Adipose tissue (tissue), 3 donors: ENCODE data around the gene TMEM42. TPM values are rescaled to one million over a fixed set of nuclear protein-coding genes. Genes with fewer than 3 reads are reported as not detected.

Experiments used
- H3K27ac ChIP-seq: one replicate; pipeline ENCODE4 v1.5.1; 2013; ENCODE audit warnings: low read depth, low read length
- WGBS, 3 donors: extraction: QIAGEN DNeasy Blood & Tissue Kit; methylation state at CpG; one replicate each; pipeline ENCODE4 v1.1.7; 2013; 5-methylcytosine and 5-hydroxymethylcytosine counted together
- polyA plus RNA-seq, 3 donors: library from polyadenylated mRNA; stranded (reverse); fragments of 200-250 nt; gene quantifications; one replicate each; pipeline ENCODE4 v1.2.3, GENCODE V29; 2013
- donor health status: healthy with polysubstance abuse.
- donor health status: Bipolar disorder and iron deficiency.
- donor health status: healthy.

TMEM42 gene
- polyA plus RNA-seq, 3 donors = 10.5 to 19.2 (median 12.9) TPM

DNA sequence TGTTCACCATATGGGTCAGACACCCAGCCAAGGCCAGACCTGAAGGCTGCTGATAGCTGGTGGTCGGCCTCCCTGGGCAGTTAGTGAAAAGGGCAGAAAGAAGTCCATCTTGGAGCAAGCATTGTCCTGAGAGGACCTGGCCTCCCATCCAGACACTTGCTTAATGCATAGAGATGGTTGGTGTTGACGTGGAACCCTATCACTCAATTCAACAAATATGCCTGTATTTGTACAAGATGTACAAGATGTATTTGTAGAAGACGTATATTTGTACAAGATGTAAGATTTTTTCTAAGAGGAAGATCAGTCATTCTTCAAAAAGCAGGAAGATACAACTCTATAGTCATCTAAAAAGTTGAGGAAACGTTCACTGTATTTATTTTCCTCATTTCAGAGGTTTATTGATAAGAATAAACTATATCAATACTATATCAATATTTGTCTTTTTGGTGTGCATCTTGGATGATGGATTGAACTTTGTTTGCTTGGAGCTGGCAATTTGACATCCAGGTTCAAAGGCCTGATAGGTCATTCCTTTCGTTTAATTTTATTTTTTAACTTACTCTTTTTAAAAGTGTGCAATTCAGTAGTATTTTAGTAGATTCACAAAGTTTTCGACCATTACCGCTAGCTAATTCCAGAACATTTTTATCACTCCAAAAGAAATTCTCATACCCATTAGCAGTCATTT is 5.9 kb downstream of the TMEM42 start:
- 71 to 95% (median 90%) methylated on average over 7 of the region's 7 CpGs for WGBS, 3 donors

DNA sequence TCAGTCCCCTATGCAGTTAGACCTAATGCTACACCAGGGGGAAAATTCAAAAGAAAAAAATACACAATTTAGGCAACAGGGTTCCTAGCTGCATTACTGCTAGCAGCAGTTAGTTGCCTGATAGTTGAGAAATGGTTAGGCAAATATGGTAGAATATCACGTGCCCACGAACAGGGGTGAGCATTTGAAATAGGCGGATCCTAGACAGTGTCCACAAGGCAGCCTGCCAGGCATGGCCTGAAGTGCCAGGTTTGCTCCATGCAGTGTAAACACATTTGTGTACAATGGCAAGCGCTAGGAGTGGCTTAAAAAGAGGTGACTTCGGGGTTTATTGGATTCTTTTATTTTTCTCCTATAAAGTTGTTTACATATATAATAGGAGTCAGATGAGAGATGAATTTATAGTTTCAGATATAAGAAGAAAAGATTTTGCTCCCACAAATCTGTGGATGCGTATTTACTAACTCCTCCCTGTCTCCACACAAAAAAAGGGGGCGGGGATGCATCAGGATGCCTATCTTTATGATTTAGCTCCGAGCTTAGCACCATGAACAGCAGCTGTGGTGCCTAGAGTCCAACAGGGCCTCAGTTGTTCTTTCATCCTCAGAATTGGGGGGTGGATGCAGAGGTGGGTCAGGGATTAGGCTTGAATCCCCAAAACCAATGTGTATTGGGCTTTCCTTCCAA is 8.8 kb downstream of the TMEM42 start:
- no peak overlapping the region for H3K27ac ChIP-seq
- 42 to 83% (median 78%) methylated on average over 8 of the region's 8 CpGs for WGBS, 3 donors

More for the DNA sequence above, 5.9 kb downstream of the TMEM42 start:
- H3K27ac ChIP-seq = no peak overlapping the region

DNA sequence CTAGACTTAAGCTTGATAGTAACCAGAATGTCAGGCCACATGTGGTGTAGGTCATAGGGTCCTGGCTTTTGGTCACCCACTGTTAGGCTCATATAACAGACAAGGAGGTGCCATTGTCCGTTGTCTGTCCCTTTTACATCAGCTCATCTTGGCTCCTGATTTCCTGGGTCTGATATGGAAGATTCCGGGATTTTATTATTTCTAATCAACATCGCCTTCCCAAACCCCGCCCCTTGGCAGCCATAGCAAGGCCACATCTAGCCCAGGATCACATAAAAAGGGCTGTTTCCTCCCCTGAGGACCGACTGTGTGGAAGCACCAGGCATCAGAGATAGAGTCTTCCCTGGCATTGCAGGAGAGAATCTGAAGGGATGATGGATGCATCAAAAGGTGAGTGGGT is 12.6 kb downstream of the TMEM42 start, which contains the start of gene TGM4:
TGM4 (plus strand) TSS at position 301 of the 400 bp plus-strand sequence; CDS start at position 372, 71 bp downstream.
- WGBS, 3 donors = 79 to 89% (median 81%) methylated on average over 5 of the region's 5 CpGs
- no peak within 1 kb of the TSS for H3K27ac ChIP-seq

DNA sequence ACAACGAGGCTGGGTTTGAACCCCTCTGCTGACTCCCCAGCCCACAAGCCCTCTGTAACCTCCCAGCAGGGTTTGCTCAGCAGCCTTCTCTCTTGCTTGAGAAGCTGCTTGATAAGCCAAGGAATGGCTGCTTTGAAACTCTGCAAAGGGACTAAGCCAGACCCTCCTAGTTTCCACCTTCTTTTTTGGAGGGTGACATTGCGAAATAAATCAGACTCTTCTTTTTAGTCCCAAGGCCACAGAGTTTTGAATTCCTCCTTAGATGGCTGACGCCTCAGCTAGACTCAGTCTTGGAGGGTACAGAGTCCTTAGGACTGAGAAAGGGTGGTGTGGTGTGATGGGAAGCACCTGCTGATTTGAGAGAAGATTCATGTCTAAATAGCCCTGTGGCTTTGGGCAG is 13.9 kb downstream of the TMEM42 start:
- no peak overlapping the region for H3K27ac ChIP-seq
- 68 to 77% (median 77%) methylated on average over 3 of the region's 3 CpGs for WGBS, 3 donors

DNA sequence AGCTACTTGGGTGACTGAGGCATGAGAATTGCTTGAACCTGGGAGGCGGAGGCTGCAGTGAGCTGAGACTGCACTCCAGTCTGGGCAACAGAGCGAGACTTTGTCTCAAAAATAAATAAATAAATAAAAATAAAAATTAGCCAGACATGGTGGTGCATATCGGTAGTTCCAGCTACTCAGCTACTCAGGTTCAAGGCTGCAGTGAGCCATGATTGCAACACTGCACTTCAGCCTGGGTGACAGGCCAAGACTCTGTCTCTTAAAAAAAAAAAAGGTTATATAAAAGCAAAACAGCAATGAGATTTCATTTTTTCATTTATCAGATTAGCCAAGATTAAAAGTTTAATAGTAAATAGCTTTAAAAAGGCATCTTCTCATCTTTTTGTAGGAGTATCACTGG is 15.6 kb downstream of the TMEM42 start:
- WGBS, 3 donors = 77 to 95% (median 88%) methylated on average over 3 of the region's 3 CpGs
- H3K27ac ChIP-seq = no peak overlapping the region

DNA sequence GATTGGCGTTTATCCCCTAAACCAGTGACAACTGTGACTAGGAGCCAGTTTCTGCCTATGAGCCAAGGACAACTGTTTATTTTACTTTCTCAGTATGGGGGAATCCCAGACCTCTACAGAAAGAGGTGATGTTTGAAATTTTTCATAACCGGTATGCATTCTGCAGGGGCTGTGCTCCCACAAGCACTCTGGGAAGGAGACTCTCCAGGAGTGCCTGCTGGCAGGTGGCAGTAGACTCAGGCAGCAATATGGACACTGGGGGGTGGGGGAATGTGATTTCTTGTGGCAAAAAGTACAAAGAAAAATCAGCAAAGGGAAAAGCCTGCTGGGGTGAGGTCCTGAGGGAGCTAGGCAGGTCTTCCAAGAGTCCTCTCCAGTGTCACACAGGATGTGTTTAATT is 18.6 kb downstream of the TMEM42 start:
- 52 to 77% (median 71%) methylated on average over 2 of the region's 2 CpGs for WGBS, 3 donors
- H3K27ac ChIP-seq = no peak overlapping the region

DNA sequence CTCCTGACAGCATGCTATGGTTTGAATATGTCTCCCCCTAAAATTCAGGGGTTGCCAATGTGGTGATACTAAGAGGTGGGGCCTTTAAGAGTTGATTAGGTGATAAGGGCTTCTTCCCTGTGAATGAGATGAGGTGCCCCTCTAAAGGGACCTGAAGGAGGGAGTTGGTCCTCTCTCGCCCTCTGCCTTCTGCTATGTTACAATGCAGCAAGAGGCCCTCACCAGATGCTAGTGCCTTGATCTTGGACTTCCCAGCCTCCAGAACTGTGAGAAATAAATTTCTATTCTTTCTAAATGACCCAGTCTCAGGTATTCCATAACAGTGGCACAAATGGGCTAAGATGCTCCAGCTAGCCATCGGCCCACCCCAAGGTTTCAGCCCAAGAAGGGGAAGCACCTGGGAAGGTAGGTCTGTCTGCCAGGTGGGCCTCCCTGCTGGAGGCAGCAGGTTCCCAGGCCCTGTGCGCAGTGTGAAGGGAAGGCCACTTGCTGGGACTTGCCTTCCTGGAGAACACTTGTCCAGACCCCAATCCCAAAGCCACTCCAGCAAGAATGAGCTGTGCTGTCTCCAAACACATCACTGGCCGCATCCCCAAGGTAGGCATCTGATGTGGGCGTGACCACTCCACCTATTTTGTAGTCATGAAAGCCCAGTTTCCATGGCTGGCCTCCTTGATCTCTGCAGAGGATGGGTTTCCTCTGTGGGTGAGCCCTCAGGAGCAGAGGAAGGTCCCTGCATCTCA is 21.7 kb downstream of the TMEM42 start:
- no peak overlapping the region for H3K27ac ChIP-seq
- WGBS, 3 donors = 87 to 94% (median 91%) methylated on average over 5 of the region's 5 CpGs

DNA sequence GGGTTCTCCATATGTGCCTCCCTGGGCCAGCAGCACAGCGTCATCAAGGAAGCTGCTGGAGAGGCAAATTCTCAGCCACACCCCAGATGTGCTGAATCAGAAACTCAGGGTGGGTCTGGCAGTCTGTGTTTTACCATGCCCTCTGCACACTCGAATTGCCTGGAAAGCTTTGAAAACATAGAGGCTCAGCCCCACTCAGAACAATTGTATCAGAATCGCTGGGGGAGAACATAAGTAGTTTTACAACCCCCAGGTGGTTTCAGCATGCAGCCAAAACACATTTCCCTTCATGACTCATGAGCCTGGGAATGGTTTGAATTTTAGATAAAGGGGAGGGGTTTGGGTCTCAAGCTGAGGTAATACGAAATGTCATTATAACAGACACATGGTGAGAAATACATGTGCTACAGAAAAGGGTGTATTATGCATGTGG is 22.3 kb downstream of the TMEM42 start:
- no peak overlapping the region for H3K27ac ChIP-seq
- WGBS, 3 donors = 32 to 53% (median 37%) methylated on average over 4 of the region's 4 CpGs

DNA sequence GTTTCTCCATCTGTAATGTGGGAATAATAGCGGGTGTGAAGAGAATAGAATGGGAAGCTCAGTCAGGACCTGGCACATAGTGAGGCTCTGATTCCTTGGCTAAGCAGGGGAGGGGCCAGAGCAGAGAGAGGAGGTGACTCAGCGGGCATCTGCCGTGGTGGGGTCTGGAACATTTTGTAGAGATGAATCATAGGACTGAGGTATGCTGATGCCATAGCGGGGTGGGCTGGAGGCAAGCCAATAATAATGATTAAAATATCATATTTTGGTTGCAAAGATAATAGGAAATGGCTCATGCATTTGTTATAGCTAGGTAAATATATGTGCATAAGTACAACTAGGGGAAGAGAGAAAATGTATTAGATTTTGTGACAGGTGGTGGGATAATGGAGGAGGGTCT is 23.9 kb downstream of the TMEM42 start:
- H3K27ac ChIP-seq = no peak overlapping the region

DNA sequence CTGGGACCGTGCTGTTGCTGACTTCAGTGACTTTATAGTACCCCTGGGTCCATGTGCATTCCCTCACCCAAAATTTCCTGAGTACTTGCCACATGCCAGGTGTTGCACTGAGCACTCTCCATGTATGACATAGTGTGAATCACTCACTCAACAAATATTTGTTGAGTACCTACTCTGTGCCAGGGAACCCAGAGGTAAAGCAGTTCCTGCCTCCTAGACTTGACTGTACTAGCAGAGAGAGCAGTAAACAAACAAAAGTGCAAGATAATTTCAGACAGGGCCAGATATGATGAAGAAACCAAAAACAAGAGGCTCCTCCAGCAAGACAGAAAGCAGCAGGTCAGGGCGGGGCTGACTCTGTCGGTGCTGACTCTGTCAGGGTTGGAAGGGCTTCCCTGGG is 24.8 kb downstream of the TMEM42 start:
- 63 to 72% (median 72%) methylated on average over 3 of the region's 3 CpGs for WGBS, 3 donors
- no peak overlapping the region for H3K27ac ChIP-seq

More for the DNA sequence above, 23.9 kb downstream of the TMEM42 start:
- 55 to 62% (median 58%) methylated on average over 4 of the region's 4 CpGs for WGBS, 3 donors

DNA sequence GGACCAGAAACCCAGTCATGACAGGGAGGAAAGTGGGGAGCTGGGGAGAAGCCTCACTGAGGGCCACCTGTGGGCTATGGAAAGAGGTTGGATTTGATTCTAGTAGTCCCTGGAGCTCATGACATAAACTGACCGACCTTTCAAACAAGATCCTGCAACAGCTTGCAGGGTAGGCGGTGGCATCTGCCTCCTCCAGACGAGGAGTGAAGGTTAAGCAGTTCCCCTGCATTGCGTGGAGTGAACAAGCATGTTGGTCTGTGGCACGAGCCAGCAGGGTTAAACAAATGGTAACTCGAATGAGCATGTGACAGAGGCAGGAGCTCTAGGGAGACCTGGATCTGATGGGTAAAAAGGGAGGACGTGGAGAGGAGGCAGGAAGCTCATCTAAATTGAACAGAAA is 25.4 kb downstream of the TMEM42 start:
- WGBS, 3 donors = 68 to 78% (median 77%) methylated on average over 7 of the region's 7 CpGs
- no peak overlapping the region for H3K27ac ChIP-seq

DNA sequence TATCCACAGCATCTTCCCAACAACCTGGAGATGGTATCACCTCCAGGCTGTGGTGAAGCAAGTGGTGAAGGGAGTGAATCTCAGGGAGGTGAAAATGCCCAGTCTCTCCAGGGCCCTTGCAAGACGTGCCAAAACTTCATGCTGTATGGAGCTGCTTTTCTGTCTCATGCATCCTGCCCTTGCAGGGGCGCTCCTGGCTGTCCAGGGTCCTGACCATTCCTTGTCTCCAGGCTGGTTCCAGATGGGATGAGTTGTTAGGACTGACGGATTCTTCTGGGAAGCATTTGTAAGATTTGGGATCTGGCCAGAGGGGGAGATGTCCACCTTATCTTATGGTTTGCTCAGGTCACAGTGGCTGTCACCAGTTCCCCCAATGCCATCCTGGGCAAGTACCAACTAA is 28.5 kb downstream of the TMEM42 start:
- 49 to 64% (median 60%) methylated on average over 3 of the region's 3 CpGs for WGBS, 3 donors

DNA sequence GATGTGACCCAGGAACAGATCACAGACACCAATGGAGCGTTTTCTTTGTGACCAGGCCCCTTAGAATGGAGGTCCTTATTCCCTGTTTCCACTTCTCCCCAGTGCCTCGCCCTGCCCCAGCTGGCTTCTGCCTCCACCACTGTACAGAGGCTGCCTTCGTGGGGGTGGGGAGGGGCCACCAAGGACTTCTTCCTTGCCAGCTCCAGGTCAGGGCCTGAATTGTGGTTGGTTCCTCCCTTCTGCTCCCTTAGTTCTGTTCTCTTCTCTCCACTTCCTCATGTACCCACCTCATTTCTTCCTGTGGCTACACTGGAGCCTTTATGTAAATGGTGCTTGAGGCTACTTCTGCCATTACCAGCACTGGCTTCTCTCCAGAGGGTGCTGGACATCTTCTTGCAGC is 29.1 kb downstream of the TMEM42 start:
- no peak overlapping the region for H3K27ac ChIP-seq
- 65 to 72% (median 68%) methylated on average over 3 of the region's 3 CpGs for WGBS, 3 donors

More for the DNA sequence above, 28.5 kb downstream of the TMEM42 start:
- H3K27ac ChIP-seq = no peak overlapping the region

DNA sequence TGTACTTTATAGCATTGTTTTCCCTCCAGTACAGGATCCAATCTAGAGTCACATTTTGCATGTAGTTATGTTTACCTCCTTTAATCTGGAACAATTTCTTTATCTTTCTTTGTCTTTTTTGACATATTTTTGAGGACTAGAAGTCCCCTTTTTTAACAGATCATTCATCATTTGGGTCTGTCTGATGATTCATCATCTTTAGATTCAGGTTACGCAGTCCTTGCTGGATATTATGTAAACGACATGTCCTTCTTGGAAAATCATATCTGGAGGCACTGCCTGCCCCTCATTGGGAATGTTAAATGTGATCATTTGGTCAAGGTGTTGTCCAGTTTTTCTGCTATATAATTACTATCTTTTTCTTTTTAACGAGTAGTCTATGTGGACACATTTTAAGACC is 31.0 kb downstream of the TMEM42 start:
- no peak overlapping the region for H3K27ac ChIP-seq
- 73 to 88% (median 74%) methylated on average over 3 of the region's 3 CpGs for WGBS, 3 donors

DNA sequence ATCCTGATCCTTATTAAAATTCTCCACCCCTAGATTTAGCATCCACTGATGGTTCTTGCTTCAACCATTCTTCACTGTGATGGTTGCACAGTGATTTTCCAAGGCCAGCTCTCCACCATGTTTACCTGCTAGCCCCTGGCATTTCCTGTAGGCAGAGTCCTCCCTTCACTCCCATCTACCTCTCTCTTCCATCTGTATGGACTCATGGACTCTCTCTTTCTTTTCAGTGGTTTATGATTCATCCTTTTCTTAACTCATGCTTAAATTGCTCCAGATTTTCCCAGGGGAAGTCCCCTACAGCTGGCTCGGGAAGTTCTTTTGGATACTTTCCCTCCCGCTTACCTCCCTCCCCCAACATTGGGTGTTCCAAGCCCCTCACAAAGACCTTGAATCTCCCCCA is 31.4 kb downstream of the TMEM42 start:
- WGBS, 3 donors = 50 to 70% (median 56%) methylated on average over 2 of the region's 2 CpGs
- no peak overlapping the region for H3K27ac ChIP-seq

DNA sequence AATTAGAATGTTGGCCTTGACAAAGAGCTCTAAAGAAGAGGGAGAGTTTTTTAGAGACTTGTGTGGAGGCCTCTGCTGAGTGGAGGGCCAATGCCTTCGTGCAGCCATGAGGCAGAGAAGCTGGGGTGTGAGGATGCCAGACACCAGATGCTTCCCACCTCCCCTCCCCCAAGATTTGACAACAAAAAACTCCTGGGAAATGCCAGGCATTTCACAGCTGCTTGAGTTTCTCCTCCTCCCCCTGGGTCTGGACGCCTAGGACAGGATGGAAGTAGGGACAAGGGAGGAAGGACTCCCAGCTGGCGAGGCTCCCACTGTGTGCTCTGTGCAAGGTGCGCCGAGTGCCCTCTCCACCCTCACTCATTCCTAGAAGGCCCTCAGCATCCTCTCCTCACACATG is 32.8 kb downstream of the TMEM42 start:
- WGBS, 3 donors = 20 to 57% (median 54%) methylated on average over 5 of the region's 5 CpGs
- no peak overlapping the region for H3K27ac ChIP-seq

DNA sequence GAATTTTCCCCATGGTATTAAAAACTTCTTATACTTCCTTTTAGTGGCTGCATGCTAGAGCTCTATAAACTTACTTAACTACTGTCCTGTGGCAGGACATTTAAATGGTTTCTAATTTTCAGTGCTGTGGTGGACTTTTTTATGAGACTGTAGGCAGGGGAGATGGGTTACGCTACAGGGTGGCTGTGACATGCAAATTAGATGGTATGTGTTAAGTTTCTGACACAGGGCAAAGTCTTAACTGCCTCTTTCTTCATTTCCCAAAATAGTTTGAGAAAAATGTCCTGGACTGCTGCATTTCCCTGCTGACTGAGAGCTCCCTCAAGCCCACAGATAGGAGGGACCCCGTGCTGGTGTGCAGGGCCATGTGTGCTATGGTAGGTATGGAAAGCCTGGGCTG is 34.7 kb downstream of the TMEM42 start:
- WGBS, 3 donors = 78 to 89% (median 84%) methylated on average over 2 of the region's 2 CpGs
- no peak overlapping the region for H3K27ac ChIP-seq

DNA sequence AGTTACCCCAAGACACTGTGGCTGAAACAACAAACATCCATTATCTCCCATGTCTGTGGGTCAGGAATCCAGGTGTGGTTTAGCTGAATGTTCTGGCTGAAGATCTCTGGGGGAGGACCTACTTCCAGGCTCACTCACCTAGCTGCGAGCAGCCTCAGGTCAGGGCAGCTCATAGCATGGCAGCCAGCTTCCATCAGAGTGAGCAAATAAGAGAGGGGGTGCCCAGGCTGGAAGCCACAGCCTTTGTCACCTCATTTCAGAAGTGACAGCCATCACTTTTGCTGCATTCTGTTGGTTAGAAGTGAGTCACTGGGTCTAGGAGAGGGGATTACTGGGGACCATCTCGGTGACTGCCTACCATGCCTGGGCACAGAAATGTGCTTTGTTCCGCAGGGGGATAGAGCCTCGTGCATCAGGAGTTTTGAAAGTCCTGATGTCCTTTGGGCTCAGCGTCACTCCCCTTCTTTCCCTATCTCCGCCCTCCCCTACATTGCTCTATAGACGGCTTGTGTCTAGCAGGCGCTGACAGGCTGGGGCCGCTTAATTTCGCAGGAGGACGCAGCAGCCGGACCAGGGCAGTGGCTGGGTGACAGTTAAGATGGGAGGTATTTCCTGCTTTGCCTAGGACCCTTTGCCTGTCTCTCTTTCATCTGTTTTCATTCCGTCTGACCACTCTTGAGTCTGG is 38.1 kb downstream of the TMEM42 start:
- 50 to 68% (median 58%) methylated on average over 13 of the region's 13 CpGs for WGBS, 3 donors
- H3K27ac ChIP-seq = no peak overlapping the region

DNA sequence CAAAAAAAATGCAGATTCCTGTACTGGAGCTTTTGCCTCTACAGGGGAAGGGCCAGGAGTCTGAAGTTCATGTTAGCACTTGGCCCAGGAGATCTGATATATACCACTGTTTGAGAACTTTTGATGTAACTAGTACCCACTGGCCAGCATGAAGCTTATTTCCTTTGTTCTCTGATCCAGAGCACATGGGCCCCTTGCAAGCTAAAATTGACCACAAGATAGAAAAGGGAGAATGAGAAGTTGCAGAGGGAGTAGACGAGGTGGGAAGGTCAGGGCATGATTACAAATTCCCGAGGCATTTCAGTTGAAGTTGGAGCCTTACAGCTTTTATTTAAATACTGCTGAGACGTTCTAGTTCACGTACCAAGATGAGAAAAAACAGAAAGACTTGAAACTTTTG is 40.9 kb downstream of the TMEM42 start:
- H3K27ac ChIP-seq = no peak overlapping the region
- 49 to 54% (median 52%) methylated on average over 4 of the region's 4 CpGs for WGBS, 3 donors
